GM19467 (cell line): ENCODE measurements around the gene EIF2S2.
"Not testable (repeated sequence)": the region's sequence is repeated elsewhere in the genome, so short reads cannot be mapped to it uniquely, and the experiment has no call there.

Experiments used
- ATAC-seq: cut with Tn5 transposase; IDR thresholded peaks from one replicate; pipeline ENCODE4 v1.9.1; 2021; ENCODE audit warnings: mild to moderate bottlenecking, moderate library complexity; ENCODE audit not compliant: unreplicated experiment

Gene EIF2S2

GRCh38 chr20:34111702-34112599 lies at the start of gene EIF2S2:
Gene EIF2S2 (minus strand): TSS chr20:34112243. CDS start chr20:34112110, 133 bp downstream.
- ATAC-seq: peak; percentile 90

GRCh38 chr20:34157697-34158096 lies 45.7 kb upstream of the EIF2S2 start:
- not testable (repeated sequence) for ATAC-seq

- no peak for ATAC-seq
Observed at GRCh38 chr20:34155836-34156235, 43.8 kb upstream of the EIF2S2 start.

- not testable (repeated sequence) for ATAC-seq
Observed at GRCh38 chr20:34153169-34153568, 41.1 kb upstream of the EIF2S2 start.

- ATAC-seq: not testable (repeated sequence)
Observed at GRCh38 chr20:34152073-34152472, 40.0 kb upstream of the EIF2S2 start.

GRCh38 chr20:34150306-34151000 lies 38.4 kb upstream of the EIF2S2 start:
- no peak for ATAC-seq

- no peak for ATAC-seq
Observed at GRCh38 chr20:34145280-34145819, 33.3 kb upstream of the EIF2S2 start.

GRCh38 chr20:34143951-34144350 lies 31.9 kb upstream of the EIF2S2 start:
- ATAC-seq: no peak

GRCh38 chr20:34142121-34142520 lies 30.1 kb upstream of the EIF2S2 start:
- ATAC-seq: no peak

- no peak for ATAC-seq
Observed at GRCh38 chr20:34141293-34141692, 29.2 kb upstream of the EIF2S2 start.

GRCh38 chr20:34135525-34136275 lies 23.7 kb upstream of the EIF2S2 start:
- not testable (repeated sequence) for ATAC-seq

GRCh38 chr20:34133365-34133860 lies 21.4 kb upstream of the EIF2S2 start:
- ATAC-seq: not testable (repeated sequence)

- ATAC-seq: not testable (repeated sequence)
Observed at GRCh38 chr20:34132943-34133342, 20.9 kb upstream of the EIF2S2 start.

- not testable (repeated sequence) for ATAC-seq
Observed at GRCh38 chr20:34132491-34132890, 20.4 kb upstream of the EIF2S2 start.

GRCh38 chr20:34131491-34131890 lies 19.4 kb upstream of the EIF2S2 start:
- ATAC-seq: no peak

- no peak for ATAC-seq
Observed at GRCh38 chr20:34129518-34130162, 17.6 kb upstream of the EIF2S2 start.

GRCh38 chr20:34127792-34128191 lies 15.7 kb upstream of the EIF2S2 start:
- no peak for ATAC-seq

- ATAC-seq: no peak
Observed at GRCh38 chr20:34124469-34125249, 12.6 kb upstream of the EIF2S2 start.

- no peak for ATAC-seq
Observed at GRCh38 chr20:34123309-34123708, 11.3 kb upstream of the EIF2S2 start.
